Loucy (cell line): ENCODE measurements around the gene DUSP6.

Source experiments
- EZH2phosphoT487 ChIP-seq: fragments of 200-600 bp; IDR thresholded peaks from 2 replicates; pipeline ENCODE4 v1.6.1; 2018; ENCODE audit warnings: antibody characterized with exemption, mild to moderate bottlenecking, moderate library complexity, borderline replicate concordance
- TF ChIP-seq, protein P1 (sequence below): fragments of 200-600 bp; sonication (generic); conservative IDR thresholded peaks from 2 replicates; pipeline ENCODE4 v1.5.1; 2014; ENCODE audit warnings: mild to moderate bottlenecking, antibody characterized with exemption, low read length

DNA sequence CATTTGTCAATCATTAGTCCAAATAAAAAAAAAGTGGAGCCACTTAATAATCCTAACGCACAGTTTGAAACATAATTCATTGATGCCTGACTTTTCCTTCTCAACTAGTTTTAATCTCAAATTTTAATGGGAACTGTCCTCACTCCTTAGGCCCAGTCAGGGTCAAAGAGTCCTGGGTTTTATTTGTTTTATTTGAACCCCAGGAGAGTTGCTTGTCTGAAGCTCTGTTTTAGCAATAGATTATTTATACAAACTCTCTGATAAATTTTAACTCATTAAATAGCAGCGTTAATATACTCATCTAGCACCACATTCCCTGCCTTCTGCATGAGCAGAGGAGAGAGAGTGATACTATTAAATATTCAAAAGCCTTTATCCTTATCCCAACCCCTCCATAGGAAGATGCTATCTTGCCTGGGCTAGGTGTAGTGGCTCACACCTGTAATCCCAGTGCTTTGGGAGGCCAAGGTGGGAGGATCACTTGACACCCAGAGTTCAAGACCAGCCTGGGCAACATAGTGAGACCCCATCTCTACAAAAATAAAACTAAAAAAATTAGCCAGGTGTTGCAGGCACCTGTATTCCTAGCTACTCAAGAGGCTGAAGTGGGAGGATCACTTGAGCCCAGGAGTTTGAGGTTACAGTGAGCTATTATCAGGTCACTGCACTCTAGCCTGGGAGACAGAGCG is 14.5 kb upstream of the DUSP6 start:
- TF ChIP-seq, protein P1, sequence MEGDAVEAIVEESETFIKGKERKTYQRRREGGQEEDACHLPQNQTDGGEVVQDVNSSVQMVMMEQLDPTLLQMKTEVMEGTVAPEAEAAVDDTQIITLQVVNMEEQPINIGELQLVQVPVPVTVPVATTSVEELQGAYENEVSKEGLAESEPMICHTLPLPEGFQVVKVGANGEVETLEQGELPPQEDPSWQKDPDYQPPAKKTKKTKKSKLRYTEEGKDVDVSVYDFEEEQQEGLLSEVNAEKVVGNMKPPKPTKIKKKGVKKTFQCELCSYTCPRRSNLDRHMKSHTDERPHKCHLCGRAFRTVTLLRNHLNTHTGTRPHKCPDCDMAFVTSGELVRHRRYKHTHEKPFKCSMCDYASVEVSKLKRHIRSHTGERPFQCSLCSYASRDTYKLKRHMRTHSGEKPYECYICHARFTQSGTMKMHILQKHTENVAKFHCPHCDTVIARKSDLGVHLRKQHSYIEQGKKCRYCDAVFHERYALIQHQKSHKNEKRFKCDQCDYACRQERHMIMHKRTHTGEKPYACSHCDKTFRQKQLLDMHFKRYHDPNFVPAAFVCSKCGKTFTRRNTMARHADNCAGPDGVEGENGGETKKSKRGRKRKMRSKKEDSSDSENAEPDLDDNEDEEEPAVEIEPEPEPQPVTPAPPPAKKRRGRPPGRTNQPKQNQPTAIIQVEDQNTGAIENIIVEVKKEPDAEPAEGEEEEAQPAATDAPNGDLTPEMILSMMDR, result no peak
- TF ChIP-seq EZH2phosphoT487, result no peak
